Osteoblast (primary cell): ENCODE measurements around the gene CGNL1. TPM values are rescaled to one million over a fixed set of nuclear protein-coding genes. Genes with fewer than 3 reads are reported as not detected.

ENCODE experiments used
- DNase-seq: peaks from one replicate; pipeline ENCODE4 v3.0.0; 2011; ENCODE audit warnings: low spot score, mixed read lengths; ENCODE audit not compliant: insufficient read length; ENCODE audit errors: missing footprints
- H2AFZ ChIP-seq: 2 replicates; pipeline ENCODE4 v1.6.0; 2011; ENCODE audit warnings: mild to moderate bottlenecking, low read length
- H3K27ac ChIP-seq: 2 replicates; pipeline ENCODE4 v1.5.1; 2011; ENCODE audit warnings: mild to moderate bottlenecking, low read depth, low read length, moderate library complexity
- H3K27me3 ChIP-seq: 2 replicates; pipeline ENCODE4 v1.6.0; 2012; ENCODE audit warnings: mild to moderate bottlenecking, control low read depth, inconsistent platforms, low read length, moderate library complexity; ENCODE audit not compliant: insufficient read depth
- H3K36me3 ChIP-seq: 2 replicates; pipeline ENCODE4 v1.5.1; 2011; ENCODE audit warnings: mild to moderate bottlenecking, low read length, control low read depth, moderate library complexity; ENCODE audit not compliant: insufficient read depth
- H3K4me1 ChIP-seq: 2 replicates; pipeline ENCODE4 v1.5.1; 2011; ENCODE audit warnings: mild to moderate bottlenecking, low read length, control low read depth, moderate library complexity; ENCODE audit not compliant: insufficient read depth
- H3K4me2 ChIP-seq: 2 replicates; pipeline ENCODE4 v1.6.0; 2011; ENCODE audit warnings: mild to moderate bottlenecking, low read length; ENCODE audit not compliant: insufficient read depth
- H3K4me3 ChIP-seq: fragments of 200-600 bp; sonication (generic); 3 replicates; pipeline ENCODE4 v1.5.1; 2012; ENCODE audit warnings: mild to moderate bottlenecking, low read length, inconsistent platforms; ENCODE audit not compliant: insufficient read depth
- H3K79me2 ChIP-seq: 2 replicates; pipeline ENCODE4 v1.6.0; 2012; ENCODE audit warnings: mild to moderate bottlenecking, low read length, control low read depth, inconsistent platforms; ENCODE audit not compliant: insufficient read depth
- H3K9me3 ChIP-seq: 2 replicates; pipeline ENCODE4 v1.5.1; 2011; ENCODE audit warnings: low read depth, low read length, control low read depth
- H4K20me1 ChIP-seq: 2 replicates; pipeline ENCODE4 v1.6.0; 2012; ENCODE audit warnings: mild to moderate bottlenecking, low read length, control low read depth; ENCODE audit not compliant: insufficient read depth
- total RNA-seq: library from RNA; depleted of rRNA; stranded (reverse); fragments of >200 nt; gene quantifications from 2 replicates; pipeline ENCODE4 v1.2.3, GENCODE V29; 2012
- TF ChIP-seq, protein P1 (sequence below): IDR thresholded peaks from 2 replicates; pipeline ENCODE4 v1.5.1; 2011; ENCODE audit warnings: mild to moderate bottlenecking, low read depth, low read length, moderate library complexity; ENCODE audit errors: extremely low read depth

CGNL1 gene
- total RNA-seq, 1 donor: 1.1 TPM

DNA sequence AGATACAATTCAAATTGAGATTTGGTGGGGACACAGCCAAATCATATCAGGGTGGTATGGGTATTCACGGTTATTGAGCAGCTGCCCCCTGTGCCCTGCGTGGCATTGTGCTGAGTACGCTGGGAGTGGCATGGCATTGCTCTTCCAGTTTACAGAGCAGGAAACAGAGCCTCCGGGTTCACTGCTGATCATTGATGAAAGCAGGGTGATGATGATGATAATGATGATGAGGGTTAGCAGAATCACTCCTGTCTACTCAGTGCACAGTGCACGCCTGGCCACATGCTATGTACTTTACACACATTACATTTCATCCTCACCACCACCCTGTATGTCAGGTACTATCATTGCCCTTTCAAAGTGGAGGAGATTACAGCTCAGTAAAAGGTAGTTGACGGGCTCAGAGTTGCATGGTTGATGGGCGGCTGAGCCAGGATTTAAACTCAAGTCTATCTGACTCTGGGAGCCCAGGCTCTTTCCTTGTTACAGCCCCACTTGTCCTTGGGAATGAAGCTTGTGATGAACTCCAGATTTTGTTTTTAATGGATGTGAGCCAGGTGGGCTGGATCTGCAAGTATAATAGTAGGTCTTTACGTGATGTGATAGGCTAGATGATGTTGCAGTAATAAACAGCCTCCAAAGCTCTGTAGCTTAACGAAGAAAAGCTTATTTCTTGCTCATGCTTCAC is 127.8 kb downstream of the CGNL1 start:
- peaks cover 11% of the 10 kb centered on the region for H3K4me1 ChIP-seq
- no peak overlapping the region for H3K4me2 ChIP-seq
- TF ChIP-seq, protein P1, sequence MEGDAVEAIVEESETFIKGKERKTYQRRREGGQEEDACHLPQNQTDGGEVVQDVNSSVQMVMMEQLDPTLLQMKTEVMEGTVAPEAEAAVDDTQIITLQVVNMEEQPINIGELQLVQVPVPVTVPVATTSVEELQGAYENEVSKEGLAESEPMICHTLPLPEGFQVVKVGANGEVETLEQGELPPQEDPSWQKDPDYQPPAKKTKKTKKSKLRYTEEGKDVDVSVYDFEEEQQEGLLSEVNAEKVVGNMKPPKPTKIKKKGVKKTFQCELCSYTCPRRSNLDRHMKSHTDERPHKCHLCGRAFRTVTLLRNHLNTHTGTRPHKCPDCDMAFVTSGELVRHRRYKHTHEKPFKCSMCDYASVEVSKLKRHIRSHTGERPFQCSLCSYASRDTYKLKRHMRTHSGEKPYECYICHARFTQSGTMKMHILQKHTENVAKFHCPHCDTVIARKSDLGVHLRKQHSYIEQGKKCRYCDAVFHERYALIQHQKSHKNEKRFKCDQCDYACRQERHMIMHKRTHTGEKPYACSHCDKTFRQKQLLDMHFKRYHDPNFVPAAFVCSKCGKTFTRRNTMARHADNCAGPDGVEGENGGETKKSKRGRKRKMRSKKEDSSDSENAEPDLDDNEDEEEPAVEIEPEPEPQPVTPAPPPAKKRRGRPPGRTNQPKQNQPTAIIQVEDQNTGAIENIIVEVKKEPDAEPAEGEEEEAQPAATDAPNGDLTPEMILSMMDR: no peak

DNA sequence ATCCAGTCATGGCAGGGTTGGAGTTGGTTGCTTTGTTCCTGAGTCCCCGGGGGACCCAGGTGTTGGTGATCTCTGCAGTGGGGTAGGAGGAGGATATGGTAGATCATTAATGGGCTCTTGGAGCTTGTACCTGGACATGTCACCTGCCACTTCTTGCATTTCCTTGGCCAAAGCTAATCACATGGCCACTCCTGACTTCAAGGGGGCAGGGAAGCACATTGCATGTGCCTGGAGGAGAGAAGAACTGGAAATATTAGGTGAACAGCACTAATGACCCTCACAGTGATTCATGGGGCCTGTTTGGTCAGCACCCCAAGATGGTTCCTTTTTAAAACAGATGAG is 128.3 kb downstream of the CGNL1 start:
- Histone ChIP-seq H3K79me2 (no peaks in the 10 kb centered on the region), H3K27ac (no peak overlapping the region), H3K27me3 (no peaks in the 10 kb centered on the region), H3K36me3 (no peaks in the 10 kb centered on the region), H2AFZ (no peak overlapping the region), H3K9me3 (no peaks in the 10 kb centered on the region), H3K4me3 (no peak overlapping the region), H3K4me1 (peaks cover 11% of the 10 kb centered on the region), H3K4me2 (no peak overlapping the region), H4K20me1 (no peaks in the 10 kb centered on the region)
- peak; percentile 31 for DNase-seq
- TF ChIP-seq, protein P1: no peak

More for the DNA sequence above, 127.8 kb downstream of the CGNL1 start:
- Histone ChIP-seq H3K9me3 (no peaks in the 10 kb centered on the region), H3K27me3 (no peaks in the 10 kb centered on the region), H3K27ac (no peak overlapping the region), H2AFZ (no peak overlapping the region), H3K79me2 (no peaks in the 10 kb centered on the region), H4K20me1 (no peaks in the 10 kb centered on the region), H3K36me3 (no peaks in the 10 kb centered on the region), H3K4me3 (no peak overlapping the region)
- peak; percentile 78 for DNase-seq

DNA sequence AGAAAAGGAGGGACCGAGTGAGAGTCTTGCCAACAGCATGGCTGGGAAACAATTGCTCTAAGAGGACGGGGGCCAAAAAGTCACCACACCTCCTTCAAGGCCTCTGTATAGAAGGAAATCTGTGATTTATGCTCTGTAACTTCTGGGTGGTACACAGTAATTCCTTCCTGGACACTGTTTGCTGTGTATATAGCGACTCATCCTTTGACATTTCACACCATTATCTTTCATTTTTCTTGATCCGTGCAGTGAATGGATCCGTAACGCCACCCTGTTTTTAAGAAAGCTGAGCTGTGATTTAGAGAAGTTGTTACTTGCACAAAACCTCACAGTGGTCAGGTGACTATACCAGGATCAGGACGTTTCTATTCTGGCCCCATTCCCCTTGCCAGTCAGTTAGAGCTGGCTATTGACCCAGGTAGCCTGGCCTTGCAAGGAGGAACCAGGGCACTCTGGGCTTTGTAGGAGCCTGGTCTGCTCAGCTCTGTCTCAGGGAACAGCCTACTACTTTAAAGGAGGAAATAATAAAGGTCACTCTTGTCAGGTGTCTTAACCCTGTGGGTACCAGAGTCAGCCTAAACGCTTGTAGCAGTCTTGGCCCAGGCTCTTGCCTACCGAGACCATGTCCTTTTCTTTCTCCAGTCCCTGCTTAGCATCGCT is 128.9 kb downstream of the CGNL1 start:
- Histone ChIP-seq H3K9me3 (no peaks in the 10 kb centered on the region), H3K4me2 (no peak overlapping the region), H3K27ac (no peak overlapping the region), H2AFZ (no peak overlapping the region), H4K20me1 (no peaks in the 10 kb centered on the region), H3K27me3 (no peaks in the 10 kb centered on the region), H3K4me1 (peaks cover 14% of the 10 kb centered on the region), H3K4me3 (no peak overlapping the region), H3K36me3 (no peaks in the 10 kb centered on the region), H3K79me2 (no peaks in the 10 kb centered on the region)
- TF ChIP-seq, protein P1: no peak
- DNase-seq: peak; percentile 67

DNA sequence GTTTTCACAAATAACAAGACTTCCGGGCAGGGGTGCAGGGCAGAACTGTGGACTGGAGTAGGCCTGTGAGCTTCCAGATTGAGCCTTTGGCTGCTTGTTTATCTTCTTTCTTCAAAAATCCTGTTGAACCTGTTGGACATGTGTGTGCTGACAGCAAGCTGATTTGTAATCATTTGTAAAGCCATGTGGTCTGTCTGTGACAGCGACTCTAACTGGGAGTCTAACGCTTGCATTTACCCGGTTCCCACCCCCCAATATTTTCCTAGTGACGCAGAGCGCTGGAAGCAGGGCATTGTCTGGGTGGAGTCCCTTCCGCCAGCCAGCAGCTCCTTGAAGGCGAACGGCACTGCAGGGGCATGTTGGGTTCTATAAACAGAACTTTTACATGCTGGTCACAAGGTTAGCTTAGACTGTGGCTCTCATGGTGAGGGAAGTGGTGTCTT is 129.7 kb downstream of the CGNL1 start:
- Histone ChIP-seq H3K9me3 (no peaks in the 10 kb centered on the region), H3K79me2 (no peaks in the 10 kb centered on the region), H3K27me3 (no peaks in the 10 kb centered on the region), H3K27ac (no peak overlapping the region), H3K36me3 (no peaks in the 10 kb centered on the region), H3K4me1 (peaks cover 15% of the 10 kb centered on the region), H2AFZ (no peak overlapping the region), H4K20me1 (no peaks in the 10 kb centered on the region), H3K4me3 (no peak overlapping the region), H3K4me2 (no peak overlapping the region)
- DNase-seq: peak; percentile 58
- TF ChIP-seq, protein P1: no peak
